NOMO-1 (cell line): ENCODE measurements around the gene EYA3.

Experiments used
- DNase-seq, 2 experiments: peaks; one replicate each; lab custom pipeline; 2025; ENCODE audit not compliant: unreplicated experiment in 2 of 2; lab: John Stamatoyannopoulos, UW

The EYA3 gene

DNA sequence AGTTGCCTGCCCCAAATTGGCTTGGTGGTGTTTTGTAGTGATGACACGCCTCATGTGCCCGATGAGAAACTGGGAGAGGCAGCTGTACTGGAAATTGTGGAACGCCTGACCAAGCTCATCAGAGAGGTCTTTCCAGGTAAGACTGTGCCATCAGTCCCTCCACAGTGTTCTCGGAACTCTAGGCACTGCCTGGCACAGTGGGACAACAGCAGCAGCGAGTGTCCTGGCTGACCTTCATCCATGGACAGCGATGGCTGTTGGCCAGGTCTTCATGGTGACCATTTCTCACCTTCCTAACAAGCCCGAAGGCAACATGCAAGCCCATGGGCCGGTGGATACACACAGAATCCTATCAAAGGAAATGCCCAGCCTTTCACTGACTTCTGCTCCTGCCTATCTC is 139.4 kb downstream of the EYA3 start:
- no peak for DNase-seq

DNA sequence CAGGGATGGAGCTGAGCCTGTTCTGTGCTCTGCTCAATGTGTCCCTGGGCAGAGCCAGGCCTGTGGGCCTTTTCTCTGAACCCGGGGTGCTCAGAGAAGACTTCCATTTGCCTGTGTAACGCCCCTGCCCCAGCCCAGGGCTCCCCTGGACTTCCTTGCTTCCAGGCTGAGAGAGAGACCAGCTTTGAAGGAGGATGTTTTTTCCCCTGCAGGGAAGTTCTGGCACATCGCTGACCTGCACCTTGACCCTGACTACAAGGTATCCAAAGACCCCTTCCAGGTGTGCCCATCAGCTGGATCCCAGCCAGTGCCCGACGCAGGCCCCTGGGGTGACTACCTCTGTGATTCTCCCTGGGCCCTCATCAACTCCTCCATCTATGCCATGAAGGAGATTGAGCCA is 143.4 kb downstream of the EYA3 start:
- no peak for DNase-seq

DNA sequence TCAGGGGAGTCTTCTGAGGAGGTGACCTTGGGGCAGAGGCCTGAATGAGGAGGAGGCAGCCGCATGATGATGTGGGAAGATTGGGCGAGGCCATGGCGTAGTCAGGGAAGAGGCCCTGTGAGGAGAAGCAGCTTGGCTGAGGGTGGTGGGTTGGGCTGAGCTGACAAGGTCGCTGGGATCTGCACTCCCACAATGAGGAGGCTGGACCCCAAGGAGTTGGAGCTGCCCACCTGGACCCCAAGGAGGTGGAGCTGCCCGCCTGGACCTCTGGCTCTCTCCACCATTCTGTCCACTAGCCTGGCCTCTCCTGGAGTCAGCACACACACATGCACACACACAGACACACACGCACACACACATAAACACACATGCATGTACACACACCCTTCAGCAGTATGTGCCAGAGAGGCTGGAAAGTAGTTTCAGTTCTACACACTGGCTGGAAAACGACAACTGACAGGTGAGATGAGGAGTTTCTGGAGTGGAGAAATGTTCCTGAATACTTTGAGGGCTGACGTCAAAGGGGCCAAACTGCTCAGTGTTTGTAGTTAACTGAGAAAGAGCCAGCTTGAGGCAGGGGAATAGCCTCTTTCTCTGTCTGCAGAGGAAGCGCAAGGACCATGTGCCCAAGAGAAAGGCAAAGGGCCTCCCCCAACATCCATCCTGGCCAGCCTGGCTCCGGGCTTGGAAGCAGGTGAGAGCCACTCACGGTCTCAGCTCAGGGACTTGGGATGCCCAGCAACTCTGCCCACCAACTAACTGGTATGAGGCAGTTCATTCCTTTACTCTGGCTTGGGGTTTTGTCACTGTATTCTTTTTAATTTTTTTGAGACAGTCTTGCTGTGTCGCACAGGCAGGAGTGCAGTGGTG is 146.5 kb downstream of the EYA3 start:
- DNase-seq, result no peak

DNA sequence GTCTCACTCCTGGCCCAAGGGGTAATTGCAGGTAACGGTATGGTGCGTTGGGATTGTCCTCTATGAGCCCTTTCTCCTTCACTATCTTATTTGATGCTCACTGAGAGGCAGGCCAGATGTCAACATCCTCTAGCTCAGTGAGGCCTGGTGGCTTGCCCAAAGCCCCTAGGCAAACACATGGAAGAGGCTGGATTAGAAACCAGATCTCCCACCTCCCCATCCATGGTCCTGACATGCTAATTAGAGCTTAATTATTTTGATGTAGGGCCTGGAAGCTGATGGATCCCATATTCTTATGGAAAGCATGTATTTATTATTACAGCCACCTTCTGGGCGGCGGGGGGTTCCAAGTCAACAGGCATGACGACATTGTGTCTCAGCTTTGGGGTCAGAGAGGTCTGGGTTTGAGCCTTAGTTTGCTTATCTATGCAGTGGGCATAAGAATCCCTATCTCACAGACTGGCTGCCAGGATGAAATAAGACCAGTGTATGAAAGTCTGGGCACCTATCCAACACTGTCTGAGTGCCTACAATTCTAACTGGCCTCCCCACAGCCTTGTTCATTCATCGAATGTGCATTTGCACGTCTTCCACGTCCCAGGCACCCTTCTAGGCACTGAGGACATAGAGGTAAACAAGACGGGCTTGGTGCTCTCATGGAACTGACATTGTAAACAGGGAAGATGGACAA is 147.4 kb downstream of the EYA3 start:
- no peak for DNase-seq

DNA sequence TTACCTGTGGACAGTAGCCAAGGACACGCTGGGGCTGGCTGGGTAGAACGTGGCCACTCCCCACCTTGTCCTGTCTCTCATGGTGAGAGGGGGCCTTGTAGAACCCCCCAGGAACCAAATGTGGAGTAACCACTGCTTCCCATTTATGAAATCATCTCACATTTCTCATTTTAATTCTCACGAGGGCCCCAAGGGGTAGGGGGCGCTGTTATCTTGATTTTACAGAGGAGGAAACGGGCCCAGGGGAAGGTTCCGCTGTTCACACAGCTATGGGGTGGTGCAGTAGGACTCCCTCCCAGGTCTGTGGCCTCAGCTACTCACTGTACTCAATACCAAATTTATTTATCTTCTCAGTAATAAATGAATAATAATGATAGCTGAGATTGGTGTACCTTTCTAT is 148.1 kb downstream of the EYA3 start:
- peak; percentile 50 to 55 for DNase-seq

DNA sequence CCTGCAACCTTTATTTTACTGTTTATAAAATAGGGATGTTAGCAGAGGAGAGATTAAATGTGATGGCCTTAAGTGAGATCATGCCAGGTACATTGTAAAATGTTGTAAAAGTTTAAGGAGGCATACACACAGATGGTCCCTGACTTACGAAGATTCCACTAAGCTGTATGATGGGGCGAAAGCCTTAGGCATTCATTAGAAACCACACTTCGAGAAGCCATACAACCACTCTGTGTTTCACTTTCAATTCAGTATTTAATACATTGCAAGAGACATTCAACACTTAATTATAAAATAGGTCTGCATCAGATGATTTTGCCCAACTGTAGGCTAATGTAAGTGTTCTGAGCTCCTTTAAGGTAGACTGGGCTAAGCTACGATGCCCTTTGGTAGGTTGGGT is 149.9 kb downstream of the EYA3 start:
- no peak for DNase-seq

DNA sequence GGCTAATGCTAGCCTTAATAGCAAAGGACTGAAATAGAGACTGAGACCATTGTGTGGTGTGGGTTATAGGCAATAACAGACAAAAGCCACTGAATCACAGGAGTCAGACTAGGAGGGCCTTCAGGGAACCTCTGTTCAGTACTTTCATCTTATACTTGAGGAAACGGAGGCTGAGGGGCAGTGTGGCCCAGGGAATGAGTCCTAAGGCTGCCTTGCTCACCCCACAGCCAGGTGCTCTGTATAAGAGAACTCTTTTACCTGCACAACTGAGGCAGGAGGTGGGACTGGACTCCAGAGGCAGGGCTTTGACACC is 150.9 kb downstream of the EYA3 start:
- DNase-seq, result no peak

DNA sequence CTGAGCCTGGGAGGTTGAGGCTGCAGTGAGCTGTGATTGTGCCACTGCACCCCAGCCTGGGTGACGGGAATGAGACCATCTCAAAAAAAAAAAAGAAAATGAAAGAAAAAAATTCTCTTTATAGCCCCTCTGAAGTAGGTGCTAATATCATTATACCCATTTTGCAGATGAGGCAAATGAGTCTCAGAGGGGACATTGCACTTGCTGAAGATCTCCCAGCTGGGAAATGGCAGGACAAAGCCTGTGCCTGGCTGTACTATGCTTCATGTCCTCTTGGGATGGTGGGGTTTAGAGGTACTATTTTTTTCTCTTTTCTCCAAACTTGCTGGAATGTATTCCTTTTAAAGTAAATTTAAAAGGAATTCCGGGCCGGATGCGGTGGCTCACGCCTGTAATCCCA is 152.0 kb downstream of the EYA3 start:
- no peak for DNase-seq

DNA sequence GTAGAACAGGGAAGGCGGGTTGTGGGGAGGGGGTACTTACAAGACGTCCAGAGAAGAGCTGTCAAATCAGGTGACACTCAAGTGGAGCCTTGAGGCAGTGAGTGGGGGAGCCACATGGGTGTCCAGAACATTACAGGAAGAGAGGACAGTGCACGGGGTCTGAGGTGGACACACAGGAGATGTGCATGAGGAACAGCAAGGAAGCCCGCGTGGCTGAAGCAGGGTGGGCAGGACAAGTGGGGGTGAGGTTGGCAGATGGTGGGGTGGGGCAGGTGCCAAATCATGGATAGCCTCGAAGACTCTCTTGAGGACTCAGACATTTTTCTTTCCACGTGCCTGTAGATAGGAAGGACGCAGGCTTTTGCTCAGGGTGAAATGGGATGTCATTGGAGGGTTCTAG is 152.7 kb downstream of the EYA3 start:
- DNase-seq, result no peak

DNA sequence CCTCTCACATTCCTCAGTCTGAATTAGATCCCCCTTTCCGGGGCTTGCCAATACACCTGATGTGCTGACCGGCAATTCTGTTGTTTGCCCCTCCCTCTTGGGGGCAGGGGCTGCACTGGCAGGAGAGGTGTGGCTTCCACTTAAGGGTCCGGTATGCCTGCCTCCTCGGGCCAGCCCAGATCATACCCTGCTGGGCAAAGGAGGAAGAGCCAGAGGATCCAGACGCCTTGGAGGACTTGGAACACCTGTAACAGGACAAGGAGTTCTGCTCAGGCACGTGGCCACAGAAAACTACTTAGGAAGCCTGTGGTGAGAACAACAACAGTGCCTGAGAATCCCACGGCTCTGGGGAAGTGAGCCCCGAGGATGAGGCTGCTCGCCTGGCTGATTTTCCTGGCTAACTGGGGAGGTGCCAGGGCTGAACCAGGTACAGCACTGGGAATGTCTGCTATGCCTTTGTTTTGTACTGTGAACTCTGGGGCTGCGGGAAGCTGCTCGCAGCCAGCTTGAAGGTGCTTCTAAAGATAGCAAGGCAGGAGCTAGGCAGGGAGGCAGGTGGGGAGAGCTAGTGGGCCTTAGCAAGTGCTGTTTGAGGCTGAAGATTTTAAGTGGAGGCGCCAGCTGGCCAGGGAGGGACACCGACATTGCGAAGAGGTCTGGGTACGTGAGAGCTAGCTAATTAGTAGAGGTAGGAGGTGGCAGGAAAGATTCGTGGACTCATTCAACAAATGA is 153.4 kb downstream of the EYA3 start, which contains the start of gene SMPDL3B:
SMPDL3B (plus strand) TSS at position 183 of the 732 bp plus-strand sequence; CDS start at position 367, 184 bp downstream.
- DNase-seq, result no peak

DNA sequence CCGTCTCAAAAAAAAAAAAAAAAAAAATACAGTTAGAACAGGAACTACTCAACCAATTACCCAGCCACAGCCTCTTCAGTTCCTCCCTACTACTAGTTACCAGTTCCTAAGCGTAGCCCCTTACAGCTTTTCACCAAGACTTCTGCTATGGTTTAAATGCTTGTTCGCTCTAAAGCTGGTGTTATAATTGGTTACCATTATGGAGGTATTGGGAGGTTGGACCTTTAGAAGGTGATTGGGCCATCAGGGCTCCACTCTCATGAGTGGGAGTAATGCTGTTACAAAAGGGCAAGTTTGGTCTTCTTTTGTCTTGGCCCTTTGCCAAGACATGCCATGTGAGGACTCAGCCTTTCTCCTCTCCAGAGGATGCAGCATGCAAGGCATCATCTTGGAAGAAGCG is 156.7 kb downstream of the EYA3 start:
- DNase-seq, result peak; percentile 69 to 84

DNA sequence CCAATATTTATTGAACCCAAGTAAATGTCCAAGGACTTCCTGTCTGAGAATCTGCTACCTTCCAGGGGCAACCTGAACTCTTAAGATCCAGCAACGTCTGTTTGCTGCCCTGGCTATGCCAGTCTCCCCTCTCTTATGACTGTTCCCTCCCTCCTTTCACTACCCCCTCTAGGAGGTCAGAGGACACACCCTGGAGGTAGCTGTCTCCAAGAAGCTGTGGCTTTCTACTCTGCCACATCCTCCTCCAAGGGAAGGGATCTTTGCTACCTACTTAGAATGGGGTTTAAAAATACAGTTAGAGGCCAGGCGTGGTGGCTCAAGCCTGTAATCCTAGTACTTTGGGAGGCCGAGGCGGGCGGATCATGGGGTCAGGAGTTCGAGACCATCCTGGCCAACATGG is 157.2 kb downstream of the EYA3 start:
- DNase-seq, result no peak

DNA sequence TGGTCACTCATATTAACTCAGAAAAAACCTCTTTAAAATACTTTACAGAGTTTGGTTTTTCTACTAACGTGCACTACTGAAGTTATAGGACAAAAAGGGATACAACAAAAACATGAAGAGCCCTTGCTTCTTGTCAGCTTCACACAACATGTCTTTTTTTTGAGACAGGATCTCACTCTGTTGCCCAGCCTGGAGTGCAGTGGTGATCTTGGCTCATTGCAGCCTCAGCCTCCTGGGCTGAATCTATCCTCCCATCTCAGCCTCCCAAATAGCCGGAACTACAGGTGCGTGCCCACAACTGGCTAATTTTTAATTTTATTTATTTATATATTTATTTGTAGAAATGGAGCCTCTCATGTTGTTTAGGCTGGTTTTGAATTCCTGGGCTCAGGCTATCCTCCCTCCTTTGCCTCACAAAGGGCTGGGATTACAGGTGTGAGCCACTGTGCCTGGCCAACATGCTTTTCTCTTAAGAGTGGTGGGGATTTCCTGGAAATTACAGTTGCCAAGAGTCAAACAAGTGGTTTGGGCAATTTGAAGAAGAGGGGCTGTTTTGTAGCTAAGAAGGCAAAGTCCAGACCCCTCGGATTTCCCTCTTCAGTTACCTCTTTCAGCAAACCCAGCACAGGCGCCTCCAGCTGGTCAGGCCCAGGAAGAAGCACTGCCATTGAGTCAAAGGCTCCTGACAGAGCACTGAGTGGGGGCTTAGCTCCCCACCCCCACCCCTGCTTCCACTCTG is 160.0 kb downstream of the EYA3 start:
- DNase-seq, result no peak

DNA sequence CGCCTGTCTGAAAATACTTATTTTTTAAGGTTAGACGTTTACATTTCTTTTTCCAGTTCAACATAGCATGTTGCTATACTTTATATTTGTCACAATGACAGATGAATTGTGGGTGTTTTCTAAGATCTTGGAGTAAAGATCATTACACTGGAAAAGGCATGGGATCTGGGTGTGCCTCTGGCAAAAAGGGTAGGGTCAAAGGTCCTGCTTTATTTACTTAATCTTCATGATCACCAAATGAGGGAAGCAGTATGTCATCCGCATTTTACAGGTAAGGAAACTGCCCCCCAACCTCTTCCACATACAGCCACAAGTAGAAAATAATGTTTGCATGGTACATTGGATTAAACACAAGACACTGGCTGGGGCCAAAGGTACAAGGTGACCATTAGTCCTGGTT is 166.1 kb downstream of the EYA3 start:
- no peak for DNase-seq
